A549 (cell line): Measurements from ENCODE around the gene RAD51. TPM values are rescaled to one million over a fixed set of nuclear protein-coding genes. Genes with fewer than 3 reads are reported as not detected.

ENCODE experiments used
- ATAC-seq, 2 experiments: fragments of 200-7000 bp in 1 of 2; fragments of >200 bp in 1 of 2; cut with Nextera tagmentation in 1 of 2; cut with Tn5 transposase in 1 of 2; 3 replicates each; pipeline versions ENCODE4 v1.8.0 to v1.9.1; 2018 to 2020; ENCODE audit warnings: mild to moderate bottlenecking in 1 of 2, moderate library complexity in 1 of 2
- CTCF ChIA-PET: fragments of 300-600 bp; sonication (Branson Sonifier 250); formaldehyde crosslinking; extraction: SDS; loops from one replicate; lab custom pipeline; 2021; ENCODE audit warnings: antibody characterized with exemption, inconsistent platforms; lab: Yijun Ruan, JAX
- POLR2A ChIA-PET: fragments of 350-600 bp; formaldehyde crosslinking; extraction: SDS; loops from one replicate; lab custom pipeline; 2021; ENCODE audit warnings: antibody characterized with exemption, inconsistent platforms; lab: Yijun Ruan, JAX
- DNase-seq, 2 experiments: peaks; one replicate each; pipeline versions ENCODE4 v3.0.0 to v3.0.0-alpha.2; 2011 to 2016; ENCODE audit warnings: low read depth in 1 of 2, low spot score in 1 of 2
- FAIRE-seq: peaks from 2 replicates; lab custom pipeline; 2011; peaks lifted over from hg19 to GRCh38; lab: Jason Lieb, UNC
- H3K27ac ChIP-seq, 2 experiments: fragments of >200 bp; sonication (Bioruptor Twin); formaldehyde crosslinking; 3 replicates each; pipeline ENCODE4 v1.5.1; 2016 to 2017
- H3K4me1 ChIP-seq: fragments of >200 bp; sonication (Bioruptor Twin); formaldehyde crosslinking; 3 replicates; pipeline ENCODE4 v1.6.1; 2016
- H3K4me2 ChIP-seq: fragments of >200 bp; sonication (Bioruptor Twin); formaldehyde crosslinking; 3 replicates; pipeline ENCODE4 v1.6.1; 2016
- H3K4me3 ChIP-seq: fragments of >200 bp; sonication (Bioruptor Twin); formaldehyde crosslinking; 3 replicates; pipeline ENCODE4 v1.5.1; 2016
- H3K9me3 ChIP-seq: fragments of >200 bp; sonication (Bioruptor Twin); formaldehyde crosslinking; 3 replicates; pipeline ENCODE4 v1.6.1; 2016
- CHD2 ChIP-seq: fragments of 150-350 bp; IDR thresholded peaks from 2 replicates; pipeline ENCODE4 v1.6.1; 2014; ENCODE audit warnings: low read length; ENCODE audit not compliant: partially characterized antibody
- FOSB ChIP-seq: fragments of 250-450 bp; sonication (Bioruptor Pico); IDR thresholded peaks from 2 replicates; pipeline ENCODE4 v1.5.0; 2020; ENCODE audit warnings: mild to moderate bottlenecking, moderate library complexity
- FOXS1 ChIP-seq: fragments of 250-450 bp; sonication (Bioruptor Pico); IDR thresholded peaks from 2 replicates; pipeline ENCODE4 v1.5.0; 2020; ENCODE audit warnings: mild to moderate bottlenecking, moderate library complexity
- HOXB13 ChIP-seq: fragments of 250-450 bp; sonication (Bioruptor Pico); IDR thresholded peaks from 2 replicates; pipeline ENCODE4 v1.5.0; 2020; ENCODE audit warnings: low read depth, mild to moderate bottlenecking, moderate library complexity
- NFE2L2 ChIP-seq: fragments of 150-350 bp; conservative IDR thresholded peaks from 2 replicates; pipeline ENCODE4 v1.6.1; 2014; ENCODE audit warnings: low read length
- RAD21 ChIP-seq, 2 experiments: fragments of >200 bp in 1 of 2; sonication (Bioruptor Twin) in 1 of 2; formaldehyde crosslinking in 1 of 2; IDR thresholded peaks in 1 of 2; conservative IDR thresholded peaks in 1 of 2; 2 replicates in 1 of 2; 3 replicates in 1 of 2; pipeline ENCODE4 v1.6.1; 2012 to 2018; ENCODE audit warnings: inconsistent platforms in 1 of 2
- SREBF2 ChIP-seq: fragments of 450-650 bp; IDR thresholded peaks from 2 replicates; pipeline ENCODE4 v1.6.1; 2014; ENCODE audit warnings: mild to moderate bottlenecking, moderate library complexity
- ZNF302 ChIP-seq: fragments of 250-450 bp; sonication (Bioruptor Pico); IDR thresholded peaks from 2 replicates; pipeline ENCODE4 v1.9.0; 2021; ENCODE audit warnings: inconsistent platforms, mild to moderate bottlenecking, moderate library complexity
- whole genome bisulfite sequencing: methylation state at CpG from one replicate; pipeline ENCODE4 v1.1.6; 2017; ENCODE audit errors: missing lambda C conversion rate; 5-methylcytosine and 5-hydroxymethylcytosine counted together
- polyA plus RNA-seq, 4 experiments: library from polyadenylated mRNA; depleted of rRNA in 3 of 4; stranded (reverse); fragments of >200 nt; fragmentation: RNase III in 1 of 4; extraction: RNeasy Plus Mini Kit Qiagen cat#74134 plus additional on column Dnase treatment in 1 of 4; gene quantifications; 2 replicates in 3 of 4; 3 replicates in 1 of 4; pipeline ENCODE4 v1.2.3, GENCODE V29; 2011 to 2017
- small RNA-seq, 6 experiments: library from RNA; depleted of rRNA; stranded (forward); fragments of <200 nt; gene quantifications; one replicate each; pipeline ENCODE3, GENCODE V24; 2012
- TF ChIP-seq, protein P1 (sequence below): fragments of 250-450 bp; sonication (Bioruptor Pico); IDR thresholded peaks from 2 replicates; pipeline ENCODE4 v1.5.0; 2021; ENCODE audit warnings: mild to moderate bottlenecking, moderate library complexity, borderline replicate concordance
- TF ChIP-seq, protein P2 (sequence below): fragments of 250-450 bp; sonication (Bioruptor Pico); IDR thresholded peaks from 2 replicates; pipeline ENCODE4 v1.5.0; 2020; ENCODE audit warnings: low read depth, mild to moderate bottlenecking, moderate library complexity

RAD51 gene
- polyA plus RNA-seq, 2 of the 4 experiments (the other 2 are of a cell fraction) = 12.9 to 14.4 TPM

DNA sequence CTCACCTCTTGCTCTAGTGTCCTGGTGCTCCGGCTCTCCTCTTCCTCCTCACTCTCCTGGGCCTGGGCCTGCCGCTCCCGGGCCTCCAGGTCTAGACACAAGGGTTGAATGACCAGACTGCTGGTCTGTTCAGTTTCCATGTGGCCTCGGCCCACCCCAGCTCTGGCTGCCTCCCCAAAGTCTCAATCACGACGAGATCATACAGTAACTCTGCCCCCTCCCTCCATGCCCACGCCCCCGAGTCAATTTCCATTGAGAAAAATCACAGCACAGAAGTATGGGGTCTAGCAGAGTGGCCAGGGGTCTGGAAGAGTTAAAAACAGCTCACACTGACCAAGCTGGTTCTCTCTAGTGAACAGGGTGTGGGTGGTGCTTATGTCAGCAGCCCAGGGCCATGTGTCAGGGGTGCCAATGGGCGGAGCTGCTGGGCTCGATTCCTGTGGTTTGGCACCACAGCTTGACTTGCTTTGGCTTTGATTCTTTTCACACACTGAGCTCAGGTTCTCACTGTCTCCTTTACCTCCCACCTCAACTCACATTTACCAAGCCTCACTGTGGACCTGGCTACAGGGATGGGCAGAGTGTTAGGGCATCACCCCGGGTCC is 81.7 kb downstream of the RAD51 start:
- FAIRE-seq = no peak
- CTCF ChIA-PET = interaction anchor here (1.0 to 6.2 kb wide), 5 partner anchors 11 to 117 kb away, joined by 3 to 40 read pairs (median 5); partner anchors contain the start of genes GCHFR, RHOV and VPS18
- POLR2A ChIA-PET = no interaction called here

More for the DNA sequence above, 81.7 kb downstream of the RAD51 start:
- Histone ChIP-seq H3K4me1 (no peaks in the 10 kb centered on the region), H3K4me2 (no peak overlapping the region), H3K4me3 (no peak overlapping the region), H3K9me3 (no peaks in the 10 kb centered on the region), H3K27ac (no peak overlapping the region)
- ATAC-seq = no peak
- TF ChIP-seq NFE2L2 = no peak
- no peak for TF ChIP-seq CHD2
- no peak for TF ChIP-seq FOSB (CRISPR knock-in tag)
- TF ChIP-seq HOXB13 (CRISPR knock-in tag) = no peak
- no peak for TF ChIP-seq SREBF2
- no peak for TF ChIP-seq FOXS1 (CRISPR knock-in tag)
- no peak for TF ChIP-seq ZNF302 (CRISPR knock-in tag)
- TF ChIP-seq, protein P1, sequence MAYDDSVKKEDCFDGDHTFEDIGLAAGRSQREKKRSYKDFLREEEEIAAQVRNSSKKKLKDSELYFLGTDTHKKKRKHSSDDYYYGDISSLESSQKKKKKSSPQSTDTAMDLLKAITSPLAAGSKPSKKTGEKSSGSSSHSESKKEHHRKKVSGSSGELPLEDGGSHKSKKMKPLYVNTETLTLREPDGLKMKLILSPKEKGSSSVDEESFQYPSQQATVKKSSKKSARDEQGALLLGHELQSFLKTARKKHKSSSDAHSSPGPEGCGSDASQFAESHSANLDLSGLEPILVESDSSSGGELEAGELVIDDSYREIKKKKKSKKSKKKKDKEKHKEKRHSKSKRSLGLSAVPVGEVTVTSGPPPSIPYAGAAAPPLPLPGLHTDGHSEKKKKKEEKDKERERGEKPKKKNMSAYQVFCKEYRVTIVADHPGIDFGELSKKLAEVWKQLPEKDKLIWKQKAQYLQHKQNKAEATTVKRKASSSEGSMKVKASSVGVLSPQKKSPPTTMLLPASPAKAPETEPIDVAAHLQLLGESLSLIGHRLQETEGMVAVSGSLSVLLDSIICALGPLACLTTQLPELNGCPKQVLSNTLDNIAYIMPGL (CRISPR knock-in tag) = no peak
- no peak for TF ChIP-seq RAD21 (conservative IDR thresholded peaks at IDR 0.05 in 1 of 2, IDR thresholded peaks at IDR 0.05 in 1 of 2)
- TF ChIP-seq, protein P2, sequence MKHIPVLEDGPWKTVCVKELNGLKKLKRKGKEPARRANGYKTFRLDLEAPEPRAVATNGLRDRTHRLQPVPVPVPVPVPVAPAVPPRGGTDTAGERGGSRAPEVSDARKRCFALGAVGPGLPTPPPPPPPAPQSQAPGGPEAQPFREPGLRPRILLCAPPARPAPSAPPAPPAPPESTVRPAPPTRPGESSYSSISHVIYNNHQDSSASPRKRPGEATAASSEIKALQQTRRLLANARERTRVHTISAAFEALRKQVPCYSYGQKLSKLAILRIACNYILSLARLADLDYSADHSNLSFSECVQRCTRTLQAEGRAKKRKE (CRISPR knock-in tag) = no peak
- 82% methylated on average over 8 of the region's 11 CpGs for WGBS
- DNase-seq = no peak

Small RNA genes within 50 kb of the gene (small RNA-seq; reads per million reads assigned to genes)
- 0 reads per million in 6 experiments for gene SUMO2P15

Other genes starting within 250 kb of the RAD51 start
- gene CHST14, start 224.2 kb upstream of the RAD51 start, polyA plus RNA-seq (2011; rRNA removed) = 8.6 and 9.8 TPM in 2 replicates
- gene CHST14, start 224.2 kb upstream of the RAD51 start, polyA plus RNA-seq (2017; fragmentation: RNase III; extraction: RNeasy Plus Mini Kit Qiagen cat#74134 plus additional on column Dnase treatment) = 8.7 to 11.0 TPM (median 10.8 TPM) in 3 replicates
- 9.7 and 13.1 TPM in 2 replicates for gene CCDC32, start 130.1 kb upstream of the RAD51 start, polyA plus RNA-seq (2011; rRNA removed)
- 20.6 to 27.0 TPM (median 25.0 TPM) in 3 replicates for gene CCDC32, start 130.1 kb upstream of the RAD51 start, polyA plus RNA-seq (2017; fragmentation: RNase III; extraction: RNeasy Plus Mini Kit Qiagen cat#74134 plus additional on column Dnase treatment)
- gene RPUSD2, start 125.9 kb upstream of the RAD51 start, polyA plus RNA-seq (2011; rRNA removed) = 6.7 and 7.3 TPM in 2 replicates
- gene RPUSD2, start 125.9 kb upstream of the RAD51 start, polyA plus RNA-seq (2017; fragmentation: RNase III; extraction: RNeasy Plus Mini Kit Qiagen cat#74134 plus additional on column Dnase treatment) = 9.6 to 10.3 TPM (median 9.9 TPM) in 3 replicates
- 10.5 and 13.2 TPM in 2 replicates for gene KNL1, start 100.9 kb upstream of the RAD51 start, polyA plus RNA-seq (2011; rRNA removed)
- gene KNL1, start 100.9 kb upstream of the RAD51 start, polyA plus RNA-seq (2017; fragmentation: RNase III; extraction: RNeasy Plus Mini Kit Qiagen cat#74134 plus additional on column Dnase treatment) = 6.3 to 7.6 TPM (median 7.5 TPM) in 3 replicates
- gene RMDN3, start 60.1 kb downstream of the RAD51 start, polyA plus RNA-seq (2011; rRNA removed) = 13.4 and 15.4 TPM in 2 replicates
- 16.9 to 17.9 TPM (median 17.2 TPM) in 3 replicates for gene RMDN3, start 60.1 kb downstream of the RAD51 start, polyA plus RNA-seq (2017; fragmentation: RNase III; extraction: RNeasy Plus Mini Kit Qiagen cat#74134 plus additional on column Dnase treatment)
- 6.9 and 7.7 TPM in 2 replicates for gene GCHFR, start 68.9 kb downstream of the RAD51 start, polyA plus RNA-seq (2011; rRNA removed)
- 6.9 to 9.7 TPM (median 7.7 TPM) in 3 replicates for gene GCHFR, start 68.9 kb downstream of the RAD51 start, polyA plus RNA-seq (2017; fragmentation: RNase III; extraction: RNeasy Plus Mini Kit Qiagen cat#74134 plus additional on column Dnase treatment)
- 0.10 and 0.11 TPM in 2 replicates for gene C15orf62, start 74.8 kb downstream of the RAD51 start, polyA plus RNA-seq (2011; rRNA removed)
- 0.05 to 0.13 TPM (median 0.09 TPM) in 3 replicates for gene C15orf62, start 74.8 kb downstream of the RAD51 start, polyA plus RNA-seq (2017; fragmentation: RNase III; extraction: RNeasy Plus Mini Kit Qiagen cat#74134 plus additional on column Dnase treatment)
- 15.6 and 20.5 TPM in 2 replicates for gene ZFYVE19, start 111.9 kb downstream of the RAD51 start, polyA plus RNA-seq (2011; rRNA removed)
- gene ZFYVE19, start 111.9 kb downstream of the RAD51 start, polyA plus RNA-seq (2017; fragmentation: RNase III; extraction: RNeasy Plus Mini Kit Qiagen cat#74134 plus additional on column Dnase treatment) = 21.1 to 25.6 TPM (median 23.7 TPM) in 3 replicates
- 17.7 and 24.4 TPM in 2 replicates for gene DNAJC17, start 112.3 kb downstream of the RAD51 start, polyA plus RNA-seq (2011; rRNA removed)
- 19.2 to 22.3 TPM (median 19.5 TPM) in 3 replicates for gene DNAJC17, start 112.3 kb downstream of the RAD51 start, polyA plus RNA-seq (2017; fragmentation: RNase III; extraction: RNeasy Plus Mini Kit Qiagen cat#74134 plus additional on column Dnase treatment)
- 0.86 and 1.1 TPM in 2 replicates for gene PPP1R14D, start 133.5 kb downstream of the RAD51 start, polyA plus RNA-seq (2011; rRNA removed)
- 0.21 to 0.46 TPM (median 0.45 TPM) in 3 replicates for gene PPP1R14D, start 133.5 kb downstream of the RAD51 start, polyA plus RNA-seq (2017; fragmentation: RNase III; extraction: RNeasy Plus Mini Kit Qiagen cat#74134 plus additional on column Dnase treatment)
- 0.79 and 0.99 TPM in 2 replicates for gene SPINT1, start 148.9 kb downstream of the RAD51 start, polyA plus RNA-seq (2011; rRNA removed)
- 0.28 to 0.80 TPM (median 0.54 TPM) in 3 replicates for gene SPINT1, start 148.9 kb downstream of the RAD51 start, polyA plus RNA-seq (2017; fragmentation: RNase III; extraction: RNeasy Plus Mini Kit Qiagen cat#74134 plus additional on column Dnase treatment)
- gene RHOV, start 179.1 kb downstream of the RAD51 start, polyA plus RNA-seq (2011; rRNA removed) = 13.0 and 13.9 TPM in 2 replicates
- gene RHOV, start 179.1 kb downstream of the RAD51 start, polyA plus RNA-seq (2017; fragmentation: RNase III; extraction: RNeasy Plus Mini Kit Qiagen cat#74134 plus additional on column Dnase treatment) = 4.9 to 7.6 TPM (median 6.9 TPM) in 3 replicates
- 9.0 and 10.7 TPM in 2 replicates for gene VPS18, start 199.3 kb downstream of the RAD51 start, polyA plus RNA-seq (2011; rRNA removed)
- 12.4 to 15.2 TPM (median 14.6 TPM) in 3 replicates for gene VPS18, start 199.3 kb downstream of the RAD51 start, polyA plus RNA-seq (2017; fragmentation: RNase III; extraction: RNeasy Plus Mini Kit Qiagen cat#74134 plus additional on column Dnase treatment)
- gene DLL4, start 234.2 kb downstream of the RAD51 start, polyA plus RNA-seq (2011; rRNA removed) = 0.09 and 0.16 TPM in 2 replicates
- gene DLL4, start 234.2 kb downstream of the RAD51 start, polyA plus RNA-seq (2017; fragmentation: RNase III; extraction: RNeasy Plus Mini Kit Qiagen cat#74134 plus additional on column Dnase treatment) = 0.09 to 0.28 TPM (median 0.13 TPM) in 3 replicates